Adrenal gland (tissue), 5 donors: Measurements from ENCODE around the gene ROR2.
"Not testable (repeated sequence)": the region's sequence is repeated elsewhere in the genome, so short reads cannot be mapped to it uniquely, and the experiment has no call there.

Experiments used
- CTCF ChIP-seq, 6 experiments: fragments of 450-650 bp in 4 of 6; fragments of 200-600 bp in 2 of 6; sonication (generic) in 1 of 6; IDR thresholded peaks; 1 replicate in 5 of 6; 2 replicates in 1 of 6; pipeline versions ENCODE4 v1.5.1 to v1.8.0; 2016 to 2021; ENCODE audit warnings: antibody characterized with exemption in 6 of 6, mild to moderate bottlenecking in 2 of 6, moderate library complexity in 1 of 6
- POLR2A ChIP-seq, 2 donors: fragments of 450-650 bp; IDR thresholded peaks; one replicate each; pipeline ENCODE4 v1.6.1; 2017; ENCODE audit warnings: antibody characterized with exemption in 2 of 2, mild to moderate bottlenecking in 2 of 2, moderate library complexity in 1 of 2
- donor health status: DM: no; HTN: no; CAD: no.

- not testable (repeated sequence) for TF ChIP-seq CTCF, POLR2A (IDR thresholded peaks at IDR 0.05)
Observed at GRCh38 chr9:91793371-91793770, 156.7 kb downstream of the ROR2 start.
